ENCODE data around the gene VPS26C.

The VPS26C gene

DNA sequence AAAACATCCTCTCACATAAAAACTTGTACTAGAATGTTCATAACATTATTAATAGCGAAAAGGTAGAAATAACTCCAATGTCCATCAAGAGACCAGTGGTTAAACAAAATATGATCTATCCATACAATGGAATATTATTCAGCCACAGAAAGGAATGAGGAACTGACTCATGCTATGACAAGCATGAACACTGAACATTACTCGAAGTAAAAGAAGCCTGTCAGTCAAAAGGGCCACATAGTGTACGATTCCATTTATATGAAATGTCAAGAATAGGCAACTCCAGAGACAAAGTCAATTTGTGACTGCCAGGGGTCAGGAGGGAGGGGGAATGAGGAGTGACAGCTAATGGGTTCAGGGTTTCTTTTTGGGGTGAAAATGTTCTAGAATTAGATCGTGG, 2.3 kb downstream of the VPS26C start:
- DNase-seq (ENCODE audit: low spot score): no peak

DNA sequence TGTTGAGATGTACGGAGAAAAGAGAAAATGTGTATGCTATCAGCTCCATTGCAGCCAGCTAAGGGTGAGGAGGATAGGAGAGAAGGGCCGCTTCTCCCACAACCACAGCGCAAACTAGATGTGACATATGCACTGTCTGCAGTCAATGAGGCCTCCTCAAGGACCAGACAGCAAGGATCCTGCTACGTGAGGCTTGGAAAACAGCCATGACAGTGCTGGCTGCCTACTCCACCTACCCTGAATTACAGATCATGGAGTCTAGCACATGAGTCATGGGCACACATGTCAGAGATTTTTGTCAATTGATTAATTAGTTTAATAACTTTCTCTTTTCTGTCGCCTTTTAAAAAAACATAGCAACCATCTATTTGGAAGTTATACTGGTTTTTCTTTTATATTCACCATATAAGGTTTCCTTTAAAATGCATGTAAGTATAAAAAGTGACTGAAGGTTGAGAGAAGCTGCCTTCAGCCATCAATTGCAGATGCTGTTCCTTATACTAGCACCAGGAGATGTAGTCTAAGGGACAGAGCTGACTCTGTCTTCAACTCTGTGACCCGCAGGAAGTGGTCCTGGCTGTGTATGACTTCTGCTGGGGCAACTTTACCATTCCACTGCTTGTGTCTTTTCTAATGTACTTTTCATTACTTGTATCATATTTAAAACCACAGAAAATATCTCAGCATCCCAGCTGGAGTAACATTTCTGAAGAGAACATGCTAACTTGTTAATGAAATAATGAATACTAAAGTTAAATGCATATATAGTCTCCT, 3.1 kb downstream of the VPS26C start:
- peak; percentile 6 for DNase-seq (ENCODE audit: low spot score)

DNA sequence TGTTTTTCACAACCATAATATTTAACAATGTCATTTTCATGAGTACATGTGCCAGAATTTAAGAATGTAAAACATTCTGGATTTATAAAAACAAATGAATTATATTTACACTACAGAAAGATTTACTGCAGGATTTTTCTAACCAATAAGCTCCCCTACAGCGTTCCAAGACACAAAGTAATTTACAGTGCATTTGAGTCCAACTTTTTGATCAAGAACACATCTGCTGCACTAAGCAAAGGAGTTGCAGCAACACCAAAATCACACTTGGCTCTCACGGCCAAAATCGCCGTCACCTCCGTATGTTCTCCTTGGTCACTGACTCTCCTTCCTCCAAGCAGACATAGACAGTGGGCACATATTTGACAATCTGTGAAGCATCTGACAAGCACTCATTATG, 7.7 kb downstream of the VPS26C start:
- DNase-seq (ENCODE audit: low spot score): no peak

DNA sequence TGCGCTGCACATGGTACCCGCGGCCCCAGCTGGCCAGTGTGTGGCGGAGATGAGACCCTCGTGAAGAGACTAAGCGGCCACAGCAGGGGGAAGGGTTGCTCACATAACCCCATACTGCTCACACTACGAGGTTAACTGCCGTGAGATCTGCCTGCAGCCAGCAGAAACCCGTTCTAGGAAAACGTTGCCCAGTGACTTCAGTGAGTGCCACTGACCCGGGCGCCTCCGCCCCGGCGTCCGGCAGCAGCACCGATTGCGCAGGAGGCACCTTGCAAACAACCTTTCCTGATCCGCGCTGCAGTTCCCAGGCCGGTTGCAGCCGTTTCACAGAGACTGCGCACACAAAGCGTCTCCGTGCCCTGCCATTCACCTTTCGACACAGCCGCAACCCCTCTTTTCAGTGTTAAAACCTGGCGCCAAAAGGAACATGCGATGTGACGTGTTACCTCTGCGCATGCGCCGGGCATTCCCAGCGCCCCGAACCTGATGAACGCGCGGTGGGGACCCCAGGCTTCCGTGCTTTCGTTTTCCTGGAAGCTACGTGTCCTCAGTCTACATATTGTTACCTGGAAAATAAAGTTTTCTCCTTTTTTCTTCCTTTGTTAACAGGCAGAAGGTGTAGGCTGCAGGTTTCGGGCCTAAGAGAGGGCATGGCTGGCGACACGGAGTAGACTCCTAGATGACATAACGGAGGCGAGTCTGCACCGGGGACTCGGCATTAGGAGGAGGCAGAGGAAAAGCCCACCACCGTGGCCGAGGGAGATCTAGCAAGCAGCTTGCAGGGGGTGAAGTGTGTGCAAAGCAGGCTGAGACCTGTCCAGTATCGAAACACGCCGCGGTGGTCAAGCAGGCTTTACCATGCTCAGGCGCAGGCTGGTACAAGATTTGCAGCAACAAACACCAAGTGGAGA, 8.9 kb downstream of the VPS26C start:
- peak; percentile 67 for DNase-seq (ENCODE audit: low spot score)

DNA sequence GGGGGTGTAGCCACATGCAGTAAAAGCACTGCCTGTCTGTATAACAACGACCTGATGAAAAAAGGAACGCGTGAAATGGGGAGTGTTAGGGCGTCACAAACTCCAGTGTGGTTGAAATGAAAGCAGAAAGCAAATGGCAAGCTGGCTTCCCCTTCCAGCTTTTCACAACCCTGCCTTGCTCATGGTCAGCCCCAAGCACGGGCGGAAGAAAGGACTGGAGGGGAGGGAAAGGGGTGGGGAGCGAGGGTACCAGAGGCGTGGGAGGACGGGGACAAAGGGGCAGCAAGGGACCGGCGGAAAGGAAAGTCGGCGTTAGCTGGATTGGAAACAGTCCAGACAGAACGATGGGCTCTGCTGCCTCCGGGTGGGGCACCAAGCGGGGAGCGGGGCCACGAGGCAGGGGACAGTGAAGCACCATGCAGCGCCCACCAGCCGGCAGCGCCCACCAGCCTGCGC, 9.6 kb downstream of the VPS26C start:
- no peak for DNase-seq (ENCODE audit: low spot score)

DNA sequence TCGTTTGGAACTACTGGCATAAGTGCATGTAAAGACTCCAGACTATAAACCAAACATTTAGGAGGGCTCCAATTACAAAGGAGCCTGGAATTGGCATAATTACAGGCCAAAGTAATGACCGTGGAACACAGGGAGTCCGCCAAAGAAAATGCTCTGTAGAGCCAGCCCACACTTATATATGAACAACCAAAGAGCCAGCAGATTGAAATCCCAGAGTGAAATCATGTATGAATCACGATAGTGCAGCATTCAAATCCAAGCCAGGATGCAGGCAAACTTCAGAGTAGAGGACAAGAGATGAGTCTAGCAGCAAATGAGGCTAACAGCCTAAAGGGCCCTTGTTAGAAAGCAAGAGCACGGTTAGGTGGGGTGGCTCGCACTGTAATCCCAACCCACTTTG, 13.1 kb downstream of the VPS26C start:
- DNase-seq (ENCODE audit: low spot score): no peak

DNA sequence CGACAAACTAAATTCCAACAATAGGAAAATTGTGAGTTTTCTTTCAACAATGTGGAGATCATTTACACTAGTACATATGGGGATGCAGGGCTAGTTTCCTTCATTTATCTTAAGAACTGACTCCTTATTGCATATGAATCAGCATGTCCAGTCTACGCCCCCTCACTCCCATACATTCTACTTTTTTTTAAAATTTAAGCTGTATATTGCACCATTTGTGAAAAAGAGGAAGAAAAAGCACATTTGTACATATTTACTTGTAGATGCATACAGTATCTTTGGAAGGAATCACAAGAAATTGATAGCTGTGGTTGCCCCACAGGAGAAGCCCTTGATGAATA, 15.9 kb downstream of the VPS26C start:
- DNase-seq (ENCODE audit: low spot score): no peak

DNA sequence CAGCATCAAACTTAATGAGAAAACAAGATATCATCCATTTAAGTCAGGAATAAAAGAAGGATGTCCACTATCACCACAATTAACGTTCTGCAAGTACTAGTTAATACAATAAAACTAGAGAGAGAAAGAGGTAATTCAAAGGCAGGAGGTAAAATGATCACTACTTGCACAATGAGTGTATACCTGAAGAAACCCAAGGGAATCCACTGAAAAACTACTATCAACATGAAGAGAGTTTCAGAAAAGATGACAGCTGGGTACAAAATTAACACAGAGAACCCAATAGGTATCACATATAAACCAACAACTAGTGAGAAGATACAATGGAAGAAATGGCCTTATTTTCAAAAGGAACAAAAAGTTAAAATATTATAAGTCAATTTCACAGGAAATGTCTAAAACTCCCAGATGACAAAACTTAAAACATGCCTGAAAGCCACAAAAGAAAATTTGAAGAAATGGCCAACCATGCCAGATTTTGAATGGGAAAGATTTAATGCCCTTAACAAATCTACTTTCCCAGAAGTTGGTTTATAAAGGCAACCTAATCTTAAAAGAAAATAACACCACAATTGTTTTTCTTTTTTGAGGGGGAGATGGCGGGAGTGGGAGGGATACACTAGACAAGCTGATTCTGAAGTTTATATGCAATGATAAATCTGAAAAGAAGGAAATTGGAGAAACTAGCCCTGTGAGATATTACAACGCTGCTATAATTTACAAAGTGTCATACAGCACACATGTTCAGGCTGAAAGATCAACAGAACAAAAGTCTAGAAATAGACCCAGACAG, 17.8 kb downstream of the VPS26C start:
- no peak for DNase-seq (ENCODE audit: low spot score)

DNA sequence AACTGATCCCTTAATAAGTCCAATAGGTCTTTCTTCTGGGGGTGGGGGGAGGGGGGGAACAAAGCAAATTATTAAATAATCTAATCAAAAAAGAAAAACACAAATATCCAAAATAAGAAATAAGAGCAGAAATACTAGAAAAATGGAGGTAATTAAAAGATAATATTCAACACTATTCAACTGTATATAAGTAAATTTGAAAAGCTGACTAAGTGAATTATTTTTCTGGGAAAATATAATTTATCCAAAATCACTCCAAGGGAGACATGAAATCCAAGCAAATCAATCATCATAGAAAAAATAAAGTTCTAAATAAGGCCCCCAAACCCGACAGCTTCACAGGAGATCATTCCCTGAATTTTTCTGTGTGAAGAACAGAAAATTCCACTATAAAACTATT, 18.8 kb downstream of the VPS26C start:
- DNase-seq (ENCODE audit: low spot score): no peak

DNA sequence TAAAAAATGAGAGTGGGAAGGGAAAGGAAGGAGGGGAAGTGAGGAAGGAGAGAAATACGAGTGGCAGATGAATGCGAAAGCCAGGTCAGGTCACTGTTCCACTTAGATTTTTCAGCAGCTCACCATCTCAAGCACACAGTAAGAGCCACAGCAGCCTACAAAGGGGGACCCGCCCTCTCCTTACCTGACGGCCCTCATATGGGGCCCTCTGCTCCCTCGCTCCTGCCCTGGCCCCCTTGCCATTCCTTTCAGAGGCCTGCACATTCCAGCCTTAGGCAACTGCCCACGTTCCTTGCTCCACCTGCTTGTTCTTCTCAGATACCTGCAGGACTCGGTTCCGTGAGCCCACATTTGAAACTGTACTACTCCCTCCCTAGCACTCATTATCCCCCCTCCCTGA, 22.0 kb downstream of the VPS26C start:
- DNase-seq (ENCODE audit: low spot score): no peak

DNA sequence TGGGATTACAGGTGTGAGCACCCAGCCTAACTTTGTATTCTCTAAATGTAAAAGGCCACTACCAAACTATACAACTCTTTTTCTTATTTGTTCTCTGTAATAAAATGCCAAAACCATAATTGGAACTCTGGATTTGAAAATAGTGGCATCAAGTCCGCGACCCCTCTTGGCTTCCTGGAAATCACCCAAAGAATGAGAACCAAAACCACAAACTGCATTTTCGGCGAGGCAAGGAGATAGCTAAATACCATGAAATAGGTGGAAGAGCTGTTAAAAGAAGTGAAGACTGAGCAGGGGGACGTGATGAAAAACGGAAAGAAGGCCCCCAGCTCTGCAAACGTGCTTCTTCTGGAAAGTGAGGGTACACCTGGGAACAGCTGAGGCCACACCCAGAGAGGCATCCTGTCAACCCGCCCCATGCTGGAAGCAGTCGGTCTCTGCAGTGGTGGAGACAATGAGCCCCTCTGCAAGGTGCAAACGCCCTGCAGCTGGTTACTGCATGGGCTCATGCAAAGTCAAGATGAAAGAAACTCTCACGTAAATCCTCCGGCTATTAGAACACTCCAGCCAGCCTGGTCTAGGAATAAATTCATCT, 22.5 kb downstream of the VPS26C start:
- no peak for DNase-seq (ENCODE audit: low spot score)

DNA sequence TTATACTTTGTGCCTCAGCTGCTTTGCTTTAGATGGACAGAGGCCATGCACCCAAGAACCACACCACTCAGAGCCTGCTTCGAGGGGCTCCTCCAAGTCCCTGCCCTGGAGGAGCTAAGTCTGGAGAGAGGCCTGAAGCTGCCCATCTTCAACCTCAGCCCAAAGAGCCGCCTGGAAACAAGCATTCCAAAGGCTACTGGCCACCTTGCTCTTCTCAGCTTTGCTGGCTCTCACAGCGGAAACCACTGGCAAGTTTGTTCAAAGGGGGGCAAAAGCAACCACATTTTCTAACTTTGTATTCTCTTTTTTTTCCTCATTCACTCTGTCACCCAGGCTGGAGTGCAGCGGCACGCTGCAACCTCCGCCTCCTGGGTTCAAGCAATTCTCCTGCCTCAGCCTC, 23.2 kb downstream of the VPS26C start:
- no peak for DNase-seq (ENCODE audit: low spot score)

DNA sequence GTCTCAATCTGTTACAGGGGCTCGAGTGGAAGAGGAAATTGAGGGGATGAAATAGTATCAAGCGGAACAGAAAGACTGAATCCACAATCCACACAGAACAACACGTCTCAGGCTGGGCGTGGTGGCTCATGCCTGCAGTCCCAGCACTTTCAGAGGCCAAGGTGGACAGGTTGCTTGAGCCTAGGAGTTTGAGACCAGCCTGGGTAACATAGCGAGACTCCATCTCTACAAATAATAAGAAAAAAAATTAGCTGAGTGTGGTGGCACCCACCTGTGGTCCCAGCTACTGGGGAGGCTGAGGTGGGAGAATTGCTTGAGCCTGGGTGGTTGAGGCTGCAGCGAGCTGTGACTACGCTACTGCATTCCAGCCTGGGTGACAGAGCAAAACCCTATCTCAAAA, 25.7 kb downstream of the VPS26C start:
- no peak for DNase-seq (ENCODE audit: low spot score)

DNA sequence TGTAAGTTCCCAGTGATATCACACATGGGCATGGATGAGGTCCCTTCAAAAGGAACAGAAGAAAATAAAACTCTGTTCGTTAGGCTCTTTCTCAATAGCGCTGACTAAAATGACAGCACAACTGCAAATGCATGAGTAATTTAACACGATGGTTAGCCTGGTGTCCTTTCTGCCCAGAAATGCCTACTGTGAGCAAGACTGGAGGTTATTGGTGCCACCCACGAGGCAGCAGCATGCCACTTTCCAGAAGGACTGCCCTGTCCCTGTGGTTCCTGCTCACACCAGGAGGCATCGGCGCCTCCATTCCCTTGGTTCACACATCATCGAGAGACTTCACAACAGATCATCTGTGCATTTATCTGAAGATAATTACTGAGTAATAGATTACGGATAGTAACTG, 26.2 kb downstream of the VPS26C start:
- no peak for DNase-seq (ENCODE audit: low spot score)

DNA sequence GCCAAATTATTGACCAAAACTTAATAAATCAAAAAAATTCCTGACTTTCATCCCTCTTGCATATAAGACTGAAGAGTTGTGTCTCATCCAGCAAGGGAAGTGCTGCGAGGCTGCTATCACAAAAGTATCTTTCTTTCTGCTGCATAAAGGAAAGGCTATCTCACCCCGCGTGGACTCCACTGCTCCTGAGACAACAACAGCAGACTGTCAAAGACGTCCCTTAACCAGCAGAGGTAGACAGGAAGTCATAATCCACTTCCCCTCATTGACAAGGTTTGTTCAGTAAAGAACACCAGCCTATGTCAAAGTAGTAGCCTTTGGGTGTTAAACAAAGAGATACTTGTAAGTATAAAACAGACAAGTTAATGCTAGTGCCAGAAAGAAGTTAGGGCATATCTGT, 29.4 kb downstream of the VPS26C start:
- no peak for DNase-seq (ENCODE audit: low spot score)

DNA sequence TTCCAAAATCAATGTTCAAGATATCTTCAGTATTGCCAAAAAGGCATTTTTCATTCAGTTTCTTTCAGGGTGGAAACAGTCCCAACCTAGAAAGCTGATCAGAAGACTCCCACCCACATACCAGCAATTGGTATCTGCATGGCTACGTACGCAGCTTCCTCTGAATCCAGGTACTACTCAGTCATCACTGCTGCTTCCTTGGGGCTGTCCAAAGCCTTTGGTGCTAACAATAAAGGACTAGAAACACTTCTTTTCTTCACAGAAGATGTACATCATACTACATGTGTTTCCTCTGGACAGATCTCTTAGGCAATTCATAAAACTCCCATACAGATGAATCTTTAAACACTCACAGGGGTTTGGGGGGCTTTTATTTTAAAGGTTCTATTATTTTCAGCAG, 29.8 kb downstream of the VPS26C start:
- DNase-seq (ENCODE audit: low spot score): no peak

DNA sequence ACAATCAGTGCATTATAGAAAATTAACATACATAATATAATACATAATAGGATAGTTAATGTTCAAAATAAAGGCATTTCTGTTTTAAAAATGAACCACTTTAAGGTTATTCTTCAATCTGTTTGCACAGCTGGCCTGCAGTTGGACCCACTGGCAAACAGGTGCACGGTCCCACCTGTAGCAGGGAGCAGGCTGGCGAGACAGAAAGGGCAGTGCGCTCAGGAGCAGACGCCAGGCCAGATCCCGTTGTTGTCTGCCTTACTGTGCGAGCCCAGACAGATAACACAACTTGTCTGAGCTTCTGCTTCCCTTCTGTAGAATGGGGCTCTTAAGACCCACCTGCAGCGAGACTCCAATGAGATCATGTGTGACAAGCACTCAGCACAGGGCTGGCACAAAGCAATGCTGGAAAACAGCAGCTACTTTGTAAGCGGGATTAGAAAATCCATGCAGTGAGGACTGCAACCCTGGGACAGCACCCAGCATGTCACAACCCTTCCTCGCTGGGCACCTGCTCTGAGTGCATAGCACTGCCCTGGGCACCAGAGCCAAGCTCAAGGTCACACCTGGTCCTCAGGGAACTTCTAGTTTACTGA, 33.5 kb downstream of the VPS26C start:
- DNase-seq (ENCODE audit: low spot score): no peak

DNA sequence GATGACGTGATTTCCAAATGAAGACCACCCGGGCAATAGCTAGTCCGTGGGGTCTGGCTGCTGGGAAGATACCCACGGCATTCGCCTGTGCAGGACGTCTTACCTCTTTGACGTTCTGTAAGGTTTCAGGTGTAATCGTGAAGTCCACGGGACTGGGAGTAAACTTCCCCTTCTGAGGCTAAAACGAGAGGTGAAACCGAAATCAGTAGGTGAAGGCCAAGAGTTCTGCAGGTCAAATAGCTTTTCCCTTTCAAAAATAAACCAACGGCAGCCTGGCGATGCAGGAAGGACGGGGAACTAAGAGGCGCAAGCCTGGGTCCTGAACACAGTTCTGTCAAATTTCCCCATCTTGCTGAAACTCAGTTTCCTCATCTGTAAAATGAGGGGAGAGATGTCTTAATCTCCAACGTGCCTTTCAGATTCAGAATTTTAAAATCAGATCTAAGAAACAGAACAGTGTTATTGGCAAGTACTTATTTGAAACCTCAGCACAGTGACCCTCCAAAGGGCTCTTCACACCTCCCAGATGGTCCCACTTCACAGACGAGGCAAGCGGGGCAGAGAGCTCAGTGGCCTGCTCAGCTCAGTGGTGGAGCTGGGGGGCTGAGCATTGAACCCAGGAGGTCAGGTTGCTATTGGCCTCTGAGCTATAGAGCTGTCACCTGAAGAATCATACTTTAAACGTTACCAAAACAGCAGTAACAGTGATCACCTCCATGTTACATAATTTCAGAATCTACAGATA, 34.7 kb downstream of the VPS26C start:
- no peak for DNase-seq (ENCODE audit: low spot score)

DNA sequence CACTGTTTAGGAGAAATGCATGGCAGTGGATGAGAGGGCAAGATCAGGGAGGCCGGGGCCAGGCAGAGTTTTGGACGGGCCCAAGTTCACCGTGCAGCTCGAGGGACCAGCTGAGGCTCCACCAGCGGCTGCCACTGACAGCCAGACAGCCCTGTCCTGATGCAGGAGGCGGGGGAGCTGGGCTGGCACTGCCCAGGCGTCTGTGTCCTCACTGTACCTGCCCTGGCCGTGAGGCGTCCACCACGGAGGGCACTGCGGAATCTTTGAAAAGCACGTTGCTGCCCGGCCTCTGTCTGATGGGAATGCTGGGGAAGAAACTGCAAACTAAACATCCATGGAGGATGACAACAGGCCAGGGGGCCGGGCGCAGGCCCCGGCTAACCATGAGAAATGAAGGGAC, 35.5 kb downstream of the VPS26C start:
- DNase-seq (ENCODE audit: low spot score): no peak

DNA sequence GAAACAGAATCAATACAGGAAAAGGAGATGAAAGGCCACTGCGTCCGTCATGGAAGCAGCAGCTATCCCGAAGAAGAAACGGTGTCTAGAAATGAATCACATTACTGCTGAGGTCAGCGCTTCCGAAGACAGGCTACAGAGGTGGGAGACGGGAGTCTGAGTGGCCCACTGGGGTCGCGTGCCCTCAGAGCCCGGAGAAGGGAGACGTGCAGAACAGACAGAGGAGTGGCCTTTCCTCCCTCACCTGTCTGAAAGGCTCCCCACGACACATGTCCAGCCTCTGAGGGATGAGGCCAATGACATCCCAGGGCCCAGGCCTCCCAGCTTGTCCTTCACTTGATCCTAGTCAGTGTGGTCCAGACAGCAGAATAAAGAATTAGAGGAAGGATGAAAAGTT, 35.9 kb downstream of the VPS26C start:
- DNase-seq (ENCODE audit: low spot score): no peak

DNA sequence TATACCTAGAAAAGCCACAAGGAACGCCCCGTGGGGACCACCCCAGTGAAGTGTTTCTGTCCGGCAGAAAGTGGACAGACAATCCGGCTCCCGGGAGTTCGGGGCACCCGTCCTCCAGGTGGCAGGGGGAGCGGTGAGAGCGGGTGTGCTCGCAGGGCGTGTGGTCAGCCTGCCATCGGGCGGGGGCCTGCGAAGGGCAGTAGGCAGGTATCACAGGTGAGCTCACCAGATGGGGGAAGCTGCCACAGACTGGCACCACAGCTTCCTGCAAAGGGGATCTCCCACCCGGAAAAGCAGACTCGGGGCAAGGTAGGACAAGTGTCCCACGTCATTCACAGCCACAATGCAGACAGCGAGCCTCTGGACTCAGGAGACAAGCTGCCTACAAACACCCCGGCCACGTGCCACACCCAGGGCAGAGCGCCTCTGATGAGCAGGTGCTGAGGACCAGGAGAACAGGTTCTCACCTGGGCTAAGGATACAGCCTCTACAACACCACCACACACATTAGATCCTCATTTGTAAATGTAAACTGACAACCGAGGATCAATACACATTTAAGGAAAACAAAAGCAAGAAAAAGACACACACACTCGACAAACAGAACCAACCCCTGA, 36.4 kb downstream of the VPS26C start:
- DNase-seq (ENCODE audit: low spot score): no peak

All from putamen (tissue), 1 donor.